GM13977 (cell line): Measurements from ENCODE around the gene WDR45B.
"Not testable (repeated sequence)": the region's sequence is repeated elsewhere in the genome, so short reads cannot be mapped to it uniquely, and the experiment has no call there.

Experiments used
- DNase-seq: peaks from one replicate; pipeline ENCODE4 v3.0.0; 2012; ENCODE audit warnings: low spot score
- in situ Hi-C: fragments of 300-500 bp; cut with MboI; formaldehyde crosslinking; loops from one replicate; pipeline ENCODE4 v1.12.0; 2022; ENCODE audit warnings: low sequenced_read_pairs, low pct_unique_long_range_greater_than_20kb, mixed read lengths, inconsistent platforms; ENCODE audit not compliant: unreplicated experiment
- TF ChIP-seq, protein P1 (sequence below): IDR thresholded peaks from 2 replicates; pipeline ENCODE4 v1.5.1; 2012; ENCODE audit warnings: mild to moderate bottlenecking, control low read depth; ENCODE audit not compliant: insufficient read depth; ENCODE audit errors: extremely low read depth, missing control alignments

The WDR45B gene

DNA sequence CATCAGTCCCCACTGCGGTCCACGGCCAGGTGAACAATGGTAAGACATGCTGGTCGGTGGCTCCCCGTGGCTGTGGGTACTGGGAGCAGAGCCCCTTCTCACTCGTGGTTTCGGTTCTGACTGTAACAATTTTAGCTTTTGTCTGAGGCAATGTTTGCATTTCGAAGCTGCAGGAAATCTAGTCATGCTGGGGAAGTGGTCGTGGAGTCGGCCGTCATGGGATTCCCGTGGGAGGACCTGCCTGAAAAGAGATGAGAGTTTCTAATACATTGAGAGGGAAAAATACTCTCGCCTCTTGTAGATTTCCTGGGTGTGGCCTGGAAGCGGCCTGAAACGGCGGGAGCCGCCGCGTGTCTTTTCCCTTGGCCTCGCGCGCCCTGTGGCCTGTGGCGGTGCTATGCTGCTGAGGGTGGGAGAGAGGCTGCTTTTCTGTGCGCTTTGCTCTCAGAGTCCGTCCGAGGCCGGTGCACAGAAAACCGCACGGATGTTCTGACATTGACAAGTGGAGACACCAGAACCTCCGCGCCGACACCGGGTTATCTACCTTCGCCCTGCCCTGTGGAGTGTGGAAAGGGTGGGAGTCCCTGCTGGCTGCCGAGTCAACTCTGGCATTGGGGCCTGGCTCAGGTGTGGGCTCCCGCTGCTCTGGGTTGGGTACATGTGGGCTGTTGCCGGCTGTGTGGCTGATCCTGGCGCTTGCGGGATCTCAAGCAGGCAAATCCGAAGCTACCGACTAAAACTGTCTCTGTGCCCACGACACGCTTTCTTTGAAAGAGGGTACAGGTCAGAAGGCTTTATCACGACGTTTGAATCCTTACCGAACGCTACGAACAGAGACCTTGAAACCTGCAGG lies 60.8 kb downstream of the WDR45B start:
- TF ChIP-seq, protein P1, sequence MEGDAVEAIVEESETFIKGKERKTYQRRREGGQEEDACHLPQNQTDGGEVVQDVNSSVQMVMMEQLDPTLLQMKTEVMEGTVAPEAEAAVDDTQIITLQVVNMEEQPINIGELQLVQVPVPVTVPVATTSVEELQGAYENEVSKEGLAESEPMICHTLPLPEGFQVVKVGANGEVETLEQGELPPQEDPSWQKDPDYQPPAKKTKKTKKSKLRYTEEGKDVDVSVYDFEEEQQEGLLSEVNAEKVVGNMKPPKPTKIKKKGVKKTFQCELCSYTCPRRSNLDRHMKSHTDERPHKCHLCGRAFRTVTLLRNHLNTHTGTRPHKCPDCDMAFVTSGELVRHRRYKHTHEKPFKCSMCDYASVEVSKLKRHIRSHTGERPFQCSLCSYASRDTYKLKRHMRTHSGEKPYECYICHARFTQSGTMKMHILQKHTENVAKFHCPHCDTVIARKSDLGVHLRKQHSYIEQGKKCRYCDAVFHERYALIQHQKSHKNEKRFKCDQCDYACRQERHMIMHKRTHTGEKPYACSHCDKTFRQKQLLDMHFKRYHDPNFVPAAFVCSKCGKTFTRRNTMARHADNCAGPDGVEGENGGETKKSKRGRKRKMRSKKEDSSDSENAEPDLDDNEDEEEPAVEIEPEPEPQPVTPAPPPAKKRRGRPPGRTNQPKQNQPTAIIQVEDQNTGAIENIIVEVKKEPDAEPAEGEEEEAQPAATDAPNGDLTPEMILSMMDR = no peak
- no peak for DNase-seq
- in situ Hi-C loops = no loop called here

DNA sequence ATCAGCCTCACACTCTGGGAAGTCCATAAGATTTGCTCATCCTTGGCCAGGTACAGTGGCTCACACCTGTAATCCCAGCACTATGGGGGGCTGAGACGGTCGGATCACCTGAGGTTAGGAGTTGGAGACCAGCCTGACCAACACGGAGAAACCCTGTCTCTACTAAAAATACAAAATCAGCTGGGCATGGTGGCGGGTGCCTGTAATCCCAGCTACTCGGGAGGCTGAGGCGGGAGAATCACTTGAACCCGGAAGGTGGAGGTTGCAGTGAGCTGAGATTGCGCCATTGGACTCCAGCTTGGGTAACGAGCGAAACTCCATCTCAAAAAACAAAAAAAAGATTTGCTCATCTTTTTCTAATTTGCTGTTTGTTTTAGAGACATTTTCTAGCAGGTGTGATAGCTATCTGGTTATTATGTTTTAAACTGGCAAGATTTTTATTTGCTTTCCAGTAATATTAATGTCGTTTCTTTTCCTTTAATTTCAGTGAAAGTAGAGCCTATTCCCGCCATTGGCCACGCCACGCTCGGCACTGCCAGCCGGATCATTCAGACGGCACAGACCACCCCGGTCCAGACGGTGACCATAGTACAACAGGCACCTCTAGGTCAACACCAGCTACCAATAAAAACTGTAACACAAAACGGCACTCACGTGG lies 61.5 kb downstream of the WDR45B start:
- no peak for DNase-seq
- in situ Hi-C loops = no loop called here
- TF ChIP-seq, protein P1 = no peak

DNA sequence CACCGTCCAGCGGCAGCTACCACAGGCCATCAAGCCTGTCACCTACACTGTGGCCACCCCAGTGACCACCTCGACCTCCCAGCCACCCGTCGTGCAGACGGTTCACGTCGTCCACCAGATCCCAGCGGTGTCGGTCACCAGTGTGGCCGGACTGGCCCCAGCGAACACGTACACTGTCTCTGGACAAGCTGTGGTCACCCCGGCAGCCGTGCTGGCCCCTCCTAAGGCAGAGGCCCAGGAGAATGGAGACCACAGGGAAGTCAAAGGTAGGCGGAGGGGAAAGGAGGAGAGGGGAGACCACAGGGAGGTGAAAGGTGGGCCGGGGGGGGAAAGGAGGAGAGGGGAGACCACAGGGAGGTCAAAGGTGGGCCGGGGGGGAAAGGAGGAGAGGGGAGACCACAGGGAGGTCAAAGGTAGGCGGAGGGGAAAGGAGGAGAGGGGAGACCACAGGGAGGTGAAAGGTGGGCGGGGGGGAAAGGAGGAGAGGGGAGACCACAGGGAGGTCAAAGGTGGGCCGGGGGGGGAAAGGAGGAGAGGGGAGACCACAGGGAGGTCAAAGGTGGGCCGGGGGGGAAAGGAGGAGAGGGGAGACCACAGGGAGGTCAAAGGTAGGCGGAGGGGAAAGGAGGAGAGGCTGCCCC lies 62.2 kb downstream of the WDR45B start:
- DNase-seq, in situ Hi-C loops: not testable (repeated sequence)

DNA sequence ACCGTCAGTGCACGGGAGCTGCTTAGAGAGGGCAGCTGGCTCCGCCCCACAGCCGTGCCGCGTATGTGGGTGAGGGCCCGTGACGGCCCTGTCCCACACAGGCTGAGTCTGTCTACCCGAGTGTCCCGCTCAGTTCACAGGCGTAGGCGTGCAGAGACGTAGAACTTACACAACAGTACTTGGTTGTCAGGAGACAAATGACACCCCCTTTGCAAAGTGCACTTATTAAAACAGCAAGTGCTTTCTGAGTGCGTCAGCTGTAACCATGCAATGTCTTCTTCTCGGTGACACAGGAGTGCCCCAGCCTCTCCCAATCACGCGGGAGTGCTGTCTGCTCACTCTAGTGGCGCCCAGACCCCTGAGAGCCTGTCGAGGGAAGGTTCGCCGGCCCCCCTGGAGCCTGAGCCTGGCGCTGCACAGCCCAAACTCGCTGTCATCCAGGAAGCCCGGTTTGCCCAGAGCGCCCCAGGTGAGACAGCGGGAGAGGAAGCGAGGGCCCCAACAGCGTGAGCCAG lies 64.5 kb downstream of the WDR45B start:
- no peak for DNase-seq
- in situ Hi-C loops = no loop called here
- TF ChIP-seq, protein P1 = no peak

DNA sequence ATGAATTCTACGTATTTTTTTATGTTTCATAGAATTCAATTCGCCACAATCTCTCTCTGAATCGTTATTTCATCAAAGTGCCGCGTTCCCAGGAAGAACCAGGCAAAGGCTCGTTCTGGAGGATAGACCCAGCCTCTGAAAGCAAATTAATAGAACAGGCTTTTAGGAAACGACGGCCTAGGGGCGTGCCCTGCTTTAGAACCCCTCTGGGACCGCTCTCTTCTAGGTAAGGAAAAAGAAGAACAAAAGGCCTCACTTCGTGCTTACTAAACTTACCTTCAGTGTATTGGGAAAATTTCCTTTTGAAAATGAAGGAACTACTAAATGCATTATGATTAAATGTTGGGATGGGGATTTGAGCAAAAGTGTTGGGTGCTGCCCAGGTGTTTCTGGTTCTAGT lies 65.5 kb downstream of the WDR45B start:
- in situ Hi-C loops = no loop called here
- TF ChIP-seq, protein P1 = no peak
- no peak for DNase-seq

DNA sequence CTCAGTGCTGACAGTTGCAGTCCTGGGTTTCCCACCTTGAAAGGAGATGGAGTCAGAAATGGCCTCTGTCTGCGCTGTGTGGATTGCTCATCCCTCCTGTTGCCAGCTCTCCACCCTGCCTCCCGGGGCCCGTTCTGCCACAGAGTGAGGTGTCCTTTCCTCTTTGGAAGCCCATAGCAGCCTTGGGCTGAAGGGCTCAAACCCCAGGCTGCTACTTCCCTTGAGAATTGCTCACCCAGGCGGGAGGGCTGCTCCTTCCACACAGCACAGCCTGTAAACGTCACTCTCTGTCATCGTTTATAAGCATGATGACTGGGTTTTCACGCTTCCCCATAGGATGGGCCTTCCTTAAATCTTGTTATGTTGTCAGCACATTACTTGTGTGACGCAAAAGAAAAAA lies 66.0 kb downstream of the WDR45B start:
- TF ChIP-seq, protein P1 = no peak
- in situ Hi-C loops = no loop called here
- no peak for DNase-seq

DNA sequence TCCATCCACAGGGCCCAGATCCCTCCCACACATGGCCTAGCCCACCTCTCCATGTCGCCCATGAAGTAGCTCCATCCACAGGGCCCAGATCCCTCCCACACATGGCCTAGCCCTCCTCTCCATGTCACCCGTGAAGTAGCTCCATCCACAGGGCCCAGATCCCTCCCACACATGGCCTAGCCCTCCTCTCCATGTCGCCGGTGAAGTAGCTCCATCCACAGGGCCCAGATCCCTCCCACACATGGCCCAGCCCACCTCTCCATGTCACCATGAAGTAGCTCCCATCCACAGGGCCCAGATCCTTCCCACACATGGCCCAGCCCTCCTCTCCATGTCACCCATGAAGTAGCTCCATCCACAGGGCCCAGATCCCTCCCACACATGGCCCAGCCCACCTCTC lies 68.3 kb downstream of the WDR45B start:
- DNase-seq, in situ Hi-C loops: not testable (repeated sequence)
